C4-2B (cell line): ENCODE data around the gene LCTL.
"Not testable (repeated sequence)": the region's sequence is repeated elsewhere in the genome, so short reads cannot be mapped to it uniquely, and the experiment has no call there.

Experiments used
- H3K27ac ChIP-seq: fragments of 450-650 bp; 2 replicates; pipeline ENCODE4 v1.5.1; 2017
- ZFX ChIP-seq: fragments of 450-650 bp; IDR thresholded peaks from 2 replicates; pipeline ENCODE4 v1.6.1; 2017
- TF ChIP-seq, protein P1 (sequence below): fragments of 450-650 bp; conservative IDR thresholded peaks from 2 replicates; pipeline ENCODE4 v1.5.1; 2017; ENCODE audit warnings: mild to moderate bottlenecking

LCTL gene

DNA sequence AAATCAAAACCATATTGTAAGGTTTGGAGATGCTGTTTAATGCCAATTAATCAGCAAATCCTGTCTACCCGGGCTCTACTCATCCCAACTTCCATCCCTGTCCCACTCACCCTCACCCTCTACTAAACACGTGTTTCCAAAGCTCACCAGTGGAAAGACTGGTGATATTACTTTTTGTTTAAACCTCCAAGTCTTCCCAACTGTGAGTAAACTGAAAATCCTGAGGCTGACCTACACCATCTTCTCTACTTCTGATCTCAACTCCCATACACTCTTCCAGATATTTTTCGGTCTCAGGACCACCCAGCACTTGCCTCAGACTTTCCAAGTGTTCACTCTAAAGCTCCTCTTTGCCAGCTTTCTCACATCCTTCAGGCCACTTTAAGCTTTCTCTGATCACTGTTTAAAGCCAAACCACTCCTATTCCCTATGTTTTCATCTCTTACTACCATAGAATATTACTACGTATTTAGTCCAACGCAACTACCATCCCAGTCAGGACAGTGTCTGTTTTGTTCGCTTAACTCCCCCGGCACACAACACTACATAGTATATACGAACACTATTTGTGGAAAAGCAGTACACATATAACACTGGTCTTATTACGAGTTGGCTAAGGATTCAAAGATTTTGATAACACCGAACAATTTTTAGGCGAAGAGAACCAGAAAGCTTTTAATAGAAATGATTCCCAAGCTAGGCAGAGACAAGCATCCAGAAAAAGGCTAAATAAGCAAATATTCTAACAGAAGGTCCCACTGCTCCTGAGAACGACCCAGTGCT lies 61.8 kb downstream of the LCTL start:
- no peak for TF ChIP-seq ZFX
- TF ChIP-seq, protein P1, sequence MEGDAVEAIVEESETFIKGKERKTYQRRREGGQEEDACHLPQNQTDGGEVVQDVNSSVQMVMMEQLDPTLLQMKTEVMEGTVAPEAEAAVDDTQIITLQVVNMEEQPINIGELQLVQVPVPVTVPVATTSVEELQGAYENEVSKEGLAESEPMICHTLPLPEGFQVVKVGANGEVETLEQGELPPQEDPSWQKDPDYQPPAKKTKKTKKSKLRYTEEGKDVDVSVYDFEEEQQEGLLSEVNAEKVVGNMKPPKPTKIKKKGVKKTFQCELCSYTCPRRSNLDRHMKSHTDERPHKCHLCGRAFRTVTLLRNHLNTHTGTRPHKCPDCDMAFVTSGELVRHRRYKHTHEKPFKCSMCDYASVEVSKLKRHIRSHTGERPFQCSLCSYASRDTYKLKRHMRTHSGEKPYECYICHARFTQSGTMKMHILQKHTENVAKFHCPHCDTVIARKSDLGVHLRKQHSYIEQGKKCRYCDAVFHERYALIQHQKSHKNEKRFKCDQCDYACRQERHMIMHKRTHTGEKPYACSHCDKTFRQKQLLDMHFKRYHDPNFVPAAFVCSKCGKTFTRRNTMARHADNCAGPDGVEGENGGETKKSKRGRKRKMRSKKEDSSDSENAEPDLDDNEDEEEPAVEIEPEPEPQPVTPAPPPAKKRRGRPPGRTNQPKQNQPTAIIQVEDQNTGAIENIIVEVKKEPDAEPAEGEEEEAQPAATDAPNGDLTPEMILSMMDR, result no peak
- H3K27ac ChIP-seq, result peak overlapping the region; percentile 95

DNA sequence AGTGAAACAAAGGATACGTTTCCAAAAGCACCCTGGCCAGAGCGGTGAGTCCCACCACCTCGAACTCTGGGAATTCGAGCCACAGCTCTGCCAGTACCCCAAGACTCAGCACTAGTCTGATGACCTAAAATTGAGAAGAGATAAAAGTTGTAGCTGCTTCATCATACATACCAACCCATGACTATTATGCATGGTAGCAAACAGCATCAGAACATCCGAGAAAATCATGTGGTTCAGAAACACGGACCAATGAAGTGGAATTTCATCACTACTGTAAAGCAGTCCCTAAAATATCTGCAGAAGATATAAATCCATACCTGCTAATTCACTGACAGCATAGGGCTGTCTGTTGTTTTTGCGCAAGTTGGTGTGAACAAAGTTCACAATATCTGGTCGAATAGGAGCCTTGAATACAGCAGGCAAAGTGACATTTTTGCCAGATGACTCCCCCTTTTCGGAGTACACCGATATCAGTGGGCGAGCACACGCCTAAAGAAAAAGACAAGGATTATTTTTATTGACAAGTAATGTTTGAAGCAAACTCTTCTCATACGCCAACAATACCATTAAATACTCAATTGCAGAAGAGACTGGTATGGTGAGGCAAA lies 62.7 kb downstream of the LCTL start:
- peak overlapping the region; percentile 95; the same call in 1 of the 2 replicates for H3K27ac ChIP-seq

DNA sequence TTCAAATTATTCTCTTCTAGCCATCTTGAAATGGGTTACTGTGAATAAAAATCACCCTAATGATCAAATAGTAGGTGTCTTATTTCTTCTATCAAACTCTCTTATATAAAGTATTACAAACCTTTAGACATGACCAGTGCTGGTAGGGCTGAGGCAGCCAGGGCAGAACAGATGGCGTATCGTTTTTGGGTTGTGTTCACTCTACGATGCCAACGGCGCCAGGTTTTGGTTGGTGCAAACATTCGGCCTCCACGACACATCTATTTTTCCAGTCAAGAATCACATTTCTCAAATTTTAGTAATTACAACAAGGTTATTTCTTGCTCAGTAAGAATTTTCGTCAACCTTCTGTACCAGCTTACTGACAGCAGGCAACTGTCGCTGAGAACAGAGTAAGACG lies 63.3 kb downstream of the LCTL start:
- TF ChIP-seq, protein P1, result no peak
- H3K27ac ChIP-seq, result peak overlapping the region; percentile 95; the same call in 1 of the 2 replicates

DNA sequence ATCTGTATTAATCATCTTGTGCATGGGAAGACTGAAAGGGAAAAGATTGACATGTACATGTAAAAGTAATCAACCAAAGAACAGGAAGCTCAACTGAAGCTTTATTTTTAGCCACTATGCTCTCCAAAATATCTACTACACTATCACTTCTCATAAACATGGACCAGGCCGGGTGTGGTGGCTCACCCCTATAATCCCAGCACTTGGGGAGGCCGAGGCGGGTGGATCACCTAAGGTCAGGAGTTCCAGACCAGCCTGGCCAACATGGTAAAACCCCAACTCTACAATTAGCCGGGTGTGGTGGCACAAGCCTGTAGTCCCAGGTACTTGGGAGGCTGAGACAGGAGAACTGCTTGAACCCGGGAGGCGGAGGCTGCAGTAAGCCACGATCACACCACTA lies 65.5 kb downstream of the LCTL start:
- H3K27ac ChIP-seq, result not testable (repeated sequence)

DNA sequence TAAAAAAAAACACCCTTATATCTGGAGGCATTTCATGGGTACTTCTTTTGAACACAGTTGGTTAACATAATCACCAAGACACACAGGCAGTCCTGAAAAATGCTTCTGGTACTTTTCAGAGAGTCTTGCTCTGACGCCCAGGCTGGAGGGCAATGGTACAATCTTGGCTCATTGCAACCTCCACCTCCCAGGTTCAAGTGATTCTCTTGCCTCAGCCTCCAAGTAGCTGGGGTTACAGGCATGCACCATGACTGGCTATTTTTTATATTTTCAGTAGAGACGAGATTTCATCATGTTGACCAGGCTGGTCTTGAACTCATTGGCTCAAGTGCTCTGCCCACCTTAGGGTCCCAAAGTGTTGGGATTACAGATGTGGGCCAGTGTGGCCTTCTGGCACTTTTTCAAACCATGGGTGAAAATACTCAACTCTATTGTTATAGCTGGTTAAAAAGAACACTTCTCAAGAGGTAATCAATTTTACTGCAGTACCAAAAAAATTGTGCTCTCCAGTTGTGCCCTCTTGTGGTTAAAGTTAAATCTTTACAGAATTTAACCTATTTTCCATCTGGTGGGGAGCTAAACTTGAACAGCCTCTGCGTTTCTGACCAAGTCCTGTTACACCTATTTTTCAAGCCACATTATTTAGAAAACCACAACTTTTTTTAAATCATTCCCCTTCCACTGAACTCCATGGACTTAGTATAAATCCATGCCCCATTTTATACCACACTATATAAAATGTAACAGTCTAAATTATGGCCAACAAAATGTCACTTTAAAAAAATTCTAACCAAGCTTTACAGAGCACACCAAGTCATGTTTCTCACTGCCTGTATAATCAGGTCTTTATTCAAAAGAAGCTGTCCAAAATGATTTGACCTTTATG lies 67.1 kb downstream of the LCTL start:
- TF ChIP-seq, protein P1, result peak; percentile 2
- TF ChIP-seq ZFX, result no peak
- peak overlapping the region; percentile 93; the same call in 1 of the 2 replicates for H3K27ac ChIP-seq
